CD4-positive, alpha-beta T cell treated with Interleukin-10 for 1 hour (primary cell): ENCODE measurements around the gene ETV4.
"Not testable (repeated sequence)": the region's sequence is repeated elsewhere in the genome, so short reads cannot be mapped to it uniquely, and the experiment has no call there.

Experiments used
- DNase-seq: peaks from one replicate; pipeline ENCODE4 v3.0.0-alpha.2; 2020

The ETV4 gene

DNA sequence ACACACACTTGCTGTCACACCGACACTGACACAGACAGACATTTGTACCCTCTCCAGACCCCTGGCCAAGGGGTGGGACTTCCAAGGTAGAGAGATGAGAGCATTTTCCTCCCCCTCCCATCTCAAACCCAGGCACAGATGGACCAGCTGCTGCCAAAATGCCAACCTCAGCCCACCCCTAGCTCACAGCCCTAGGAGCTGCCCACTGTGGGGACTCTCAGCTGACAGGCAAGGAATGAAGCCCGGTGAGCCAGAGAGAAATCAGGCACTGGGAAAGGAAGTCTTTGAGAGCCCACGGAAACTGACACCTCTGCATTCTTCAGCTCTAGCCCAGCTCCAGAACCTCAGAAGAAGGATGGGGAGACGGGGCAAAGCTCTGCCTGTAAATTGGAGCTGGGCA, 2.8 kb downstream of the ETV4 start:
- DNase-seq = no peak

DNA sequence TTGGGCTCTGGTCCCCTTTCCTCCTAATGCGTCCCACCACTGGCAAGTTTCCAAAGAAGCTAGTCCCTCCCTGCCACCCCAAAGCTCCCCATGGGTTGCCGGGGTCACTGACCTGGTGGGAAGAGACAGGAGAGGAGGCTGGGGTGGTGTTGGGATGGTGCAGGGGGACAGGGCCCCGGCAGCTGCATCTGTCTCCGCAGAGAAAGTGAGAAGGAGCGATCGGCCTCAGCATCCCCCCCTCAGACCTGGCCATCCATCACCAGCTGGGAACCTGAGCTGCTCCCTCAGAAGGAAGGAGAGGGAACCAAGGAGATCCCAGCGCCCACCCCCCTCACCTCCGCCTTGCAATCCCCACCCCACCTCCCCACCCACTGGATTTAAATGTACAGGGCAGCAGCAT, 3.3 kb downstream of the ETV4 start:
- DNase-seq = no peak

DNA sequence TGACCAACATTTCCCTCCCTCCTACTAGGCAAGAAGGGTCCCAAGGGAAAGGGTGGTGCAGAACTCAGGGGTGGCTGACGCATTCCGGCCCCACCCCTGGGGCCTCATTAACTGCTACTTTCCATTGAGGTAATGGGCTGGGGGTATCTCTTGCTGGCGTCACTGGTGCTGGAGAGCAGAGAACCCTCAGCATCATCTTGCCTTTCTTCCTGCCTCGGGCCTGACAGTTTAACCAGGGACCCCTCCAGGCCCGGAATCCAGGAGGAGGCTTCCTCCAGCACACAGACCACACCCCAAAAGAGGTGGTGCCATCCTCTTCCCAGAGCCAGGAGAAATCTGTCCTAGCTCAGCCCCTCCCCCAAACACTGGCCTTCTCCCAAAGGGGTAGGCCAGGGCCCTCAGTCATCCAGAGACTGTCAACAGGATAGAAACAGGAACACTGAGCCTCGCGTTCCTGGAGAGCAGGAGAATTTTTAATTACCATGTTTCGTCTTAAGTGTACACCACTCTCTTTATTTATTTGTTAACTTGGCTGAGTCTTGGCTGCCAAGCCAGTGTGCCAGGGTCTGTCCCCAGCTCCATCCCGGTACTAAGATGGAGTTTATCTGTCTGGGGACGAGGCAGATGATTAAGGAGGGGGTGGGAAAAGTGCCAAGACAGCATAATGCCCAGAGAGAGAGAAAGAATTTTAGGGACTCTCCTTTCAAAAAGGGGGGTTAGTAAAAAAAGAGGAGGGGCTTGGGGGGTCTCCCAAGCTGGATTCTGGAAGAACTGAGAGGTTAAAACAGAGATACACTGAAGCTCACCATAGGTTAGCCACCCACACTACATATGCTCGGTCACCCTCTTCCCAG, 5.1 kb downstream of the ETV4 start:
- DNase-seq = no peak

DNA sequence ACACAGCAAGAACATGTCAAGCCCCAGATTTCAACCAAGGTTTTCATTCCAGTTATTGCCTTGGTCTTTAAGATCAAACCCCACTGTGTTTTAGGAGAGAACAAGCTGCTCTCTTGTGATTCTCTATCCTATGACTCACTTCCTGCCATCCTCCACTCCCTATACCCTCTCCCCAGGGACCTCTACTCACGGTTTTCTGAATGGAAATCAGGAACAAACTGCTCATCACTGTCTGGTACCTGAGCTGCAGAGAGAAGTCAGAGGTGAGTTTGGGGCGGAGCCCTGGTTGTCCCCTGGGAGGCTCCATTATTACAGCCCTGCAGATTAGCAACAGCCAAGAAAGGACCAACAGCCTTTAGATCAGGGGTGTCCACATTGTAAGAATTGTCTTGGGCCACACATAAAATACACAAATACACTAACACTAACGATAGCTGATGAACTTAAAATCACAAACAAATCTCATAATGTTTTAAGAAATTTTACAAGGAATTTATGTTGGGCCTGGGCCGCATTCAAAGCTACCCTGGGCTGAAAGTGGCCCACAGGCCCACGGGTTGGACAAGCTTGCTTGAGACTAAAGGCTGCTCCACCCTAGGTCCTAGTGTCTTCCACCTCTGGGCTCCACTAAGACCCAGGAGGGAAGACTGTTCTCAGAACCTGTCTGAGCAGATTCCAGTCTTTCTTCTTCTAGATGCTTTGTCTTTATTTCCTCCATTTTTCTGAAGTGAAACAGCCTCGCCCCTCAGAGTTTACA, 9.7 kb downstream of the ETV4 start:
- DNase-seq = no peak

DNA sequence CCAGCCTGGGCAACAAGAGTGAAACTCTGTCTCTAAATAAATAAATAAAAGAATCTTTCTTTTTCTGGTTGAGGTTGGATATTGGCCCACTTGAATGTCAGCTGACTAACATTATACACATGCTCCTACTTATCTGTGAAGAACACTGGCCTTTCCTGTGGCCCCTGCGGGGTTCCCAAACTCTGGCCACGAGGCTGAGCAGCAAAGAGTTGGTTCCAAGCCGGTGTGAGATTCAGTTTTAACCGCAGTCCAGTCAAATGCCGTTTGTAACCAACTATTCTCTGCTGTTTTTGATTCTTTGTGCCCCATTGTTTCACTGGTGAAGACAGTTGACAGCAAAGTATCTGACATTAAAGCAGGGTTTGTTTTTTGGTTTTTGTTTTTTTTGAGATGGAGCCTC, 11.2 kb downstream of the ETV4 start:
- DNase-seq = no peak

DNA sequence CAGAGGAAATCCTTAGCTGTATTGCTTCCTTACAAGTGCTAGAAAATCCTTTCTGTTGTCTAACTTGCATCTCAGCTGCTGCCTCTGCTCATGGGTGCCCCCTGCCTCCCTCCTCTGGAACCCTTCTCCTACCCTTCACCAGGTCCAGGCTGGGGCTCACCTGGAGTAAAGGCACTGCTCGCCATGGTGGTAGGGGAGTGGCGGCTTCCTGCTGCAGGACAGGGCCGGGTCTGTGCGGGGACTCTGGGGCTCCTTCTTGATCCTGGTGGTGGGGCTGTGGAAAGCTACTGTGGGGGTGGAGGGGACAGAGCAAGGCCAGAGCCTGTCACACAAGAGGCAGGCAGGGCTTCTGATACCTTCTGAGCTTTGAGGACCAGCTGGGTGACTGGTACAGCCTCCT, 12.4 kb downstream of the ETV4 start:
- no peak for DNase-seq

DNA sequence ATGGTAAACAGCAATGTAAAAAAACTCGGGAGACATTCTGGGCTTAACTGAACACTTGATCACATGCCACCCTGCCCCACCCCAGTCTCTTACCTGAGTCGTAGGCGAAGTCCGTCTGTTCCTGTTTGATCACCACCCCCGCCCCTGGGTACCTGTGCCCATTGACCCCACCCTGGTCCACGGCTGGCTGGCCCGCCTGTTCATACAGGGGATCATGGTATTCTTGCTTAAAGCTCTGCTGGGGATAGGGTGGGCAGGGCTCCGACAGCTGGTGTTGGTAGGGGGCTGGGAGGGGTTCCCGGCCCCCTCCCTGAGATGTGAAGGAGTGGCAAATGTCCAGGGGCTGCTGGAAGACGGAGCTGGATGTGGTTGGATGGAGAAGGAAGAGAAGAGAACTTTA, 13.6 kb downstream of the ETV4 start:
- DNase-seq = no peak

DNA sequence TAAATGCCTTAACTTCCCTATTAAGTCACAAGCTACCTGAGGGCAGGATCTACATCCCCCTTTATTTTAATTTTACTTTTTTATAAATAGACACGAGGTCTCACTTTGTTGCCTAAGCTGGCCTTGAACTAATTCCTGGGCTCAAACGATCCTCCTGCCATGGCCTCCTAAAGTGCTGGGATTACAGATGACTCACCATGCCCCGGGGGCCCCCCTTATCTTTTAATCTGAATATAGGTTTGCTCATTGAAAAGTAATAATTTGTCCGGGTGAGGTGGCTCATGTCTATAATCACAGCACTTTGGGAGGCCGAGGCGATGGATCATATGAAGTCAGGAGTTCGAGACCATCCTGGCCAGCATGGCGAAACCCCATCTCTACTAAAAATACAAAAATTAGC, 14.2 kb downstream of the ETV4 start:
- no peak for DNase-seq

DNA sequence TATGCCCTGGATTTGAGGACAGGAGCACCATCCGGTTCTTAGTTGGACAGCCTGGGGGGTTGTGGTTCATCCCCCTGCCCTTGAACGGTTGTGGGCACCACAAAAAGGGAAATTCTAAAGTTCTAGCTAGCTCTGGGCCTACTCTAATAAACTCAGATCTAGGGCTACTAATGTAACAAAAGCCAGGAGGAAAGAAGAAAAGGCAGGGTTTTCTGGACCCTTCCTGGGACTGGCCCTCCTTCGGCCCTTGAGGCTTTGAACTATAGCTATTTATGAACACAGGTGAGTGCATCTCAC, 15.1 kb downstream of the ETV4 start:
- DNase-seq = no peak

DNA sequence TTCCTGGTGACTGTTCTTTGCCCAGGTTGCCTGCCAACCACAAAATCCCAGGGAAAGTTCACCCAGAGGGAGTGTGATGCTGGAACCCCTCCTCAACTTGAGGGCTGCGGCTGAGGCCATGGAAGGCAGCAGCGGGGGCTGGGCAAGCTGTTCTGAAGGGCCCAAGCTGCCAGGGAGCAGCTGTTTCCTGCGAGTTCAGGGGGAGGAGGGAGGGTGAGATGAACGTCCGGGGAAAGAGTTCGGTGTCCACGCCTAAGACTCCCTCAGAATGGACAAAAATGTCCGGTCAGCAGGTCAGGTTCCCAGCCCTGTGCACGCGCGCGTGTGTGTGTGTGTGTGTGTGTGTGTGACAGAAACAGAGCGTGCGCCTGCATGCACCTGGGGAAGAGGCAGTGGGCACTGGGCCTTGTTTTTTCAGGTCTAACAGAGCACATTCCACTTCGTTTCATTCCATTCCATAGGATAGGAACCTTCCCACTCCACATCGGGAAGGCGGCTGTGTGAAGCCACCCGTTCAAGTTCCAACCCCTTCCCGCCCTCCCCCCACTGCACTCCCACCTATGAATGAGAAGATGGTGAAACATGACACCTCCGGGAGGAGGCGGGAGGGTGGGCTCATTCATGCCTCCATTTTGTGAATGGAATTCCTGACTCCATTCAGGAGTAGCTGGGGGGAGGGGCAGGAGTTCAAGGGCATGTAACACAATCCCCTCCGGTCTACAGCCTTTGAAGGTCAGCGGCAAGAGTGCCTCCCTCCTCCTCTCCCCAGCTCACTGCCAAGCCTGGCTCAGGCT, 15.7 kb downstream of the ETV4 start:
- DNase-seq = no peak

DNA sequence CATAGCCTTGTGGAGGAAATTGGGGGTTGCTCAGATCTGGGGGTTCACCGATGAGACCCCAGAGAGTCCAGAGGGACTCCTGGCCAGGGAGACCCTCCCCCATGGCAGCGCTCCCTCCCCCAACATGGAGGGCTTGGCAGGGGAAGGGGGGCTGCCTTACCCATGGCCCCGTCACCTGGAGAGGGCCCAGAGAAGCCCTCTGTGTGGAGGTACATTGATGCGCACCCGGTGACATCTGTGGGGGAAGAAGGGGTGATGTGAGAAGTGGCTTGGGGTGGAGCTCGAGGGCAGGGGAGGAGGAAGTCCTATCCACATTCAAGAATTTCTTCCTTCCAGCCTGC, 16.2 kb downstream of the ETV4 start:
- DNase-seq = no peak

DNA sequence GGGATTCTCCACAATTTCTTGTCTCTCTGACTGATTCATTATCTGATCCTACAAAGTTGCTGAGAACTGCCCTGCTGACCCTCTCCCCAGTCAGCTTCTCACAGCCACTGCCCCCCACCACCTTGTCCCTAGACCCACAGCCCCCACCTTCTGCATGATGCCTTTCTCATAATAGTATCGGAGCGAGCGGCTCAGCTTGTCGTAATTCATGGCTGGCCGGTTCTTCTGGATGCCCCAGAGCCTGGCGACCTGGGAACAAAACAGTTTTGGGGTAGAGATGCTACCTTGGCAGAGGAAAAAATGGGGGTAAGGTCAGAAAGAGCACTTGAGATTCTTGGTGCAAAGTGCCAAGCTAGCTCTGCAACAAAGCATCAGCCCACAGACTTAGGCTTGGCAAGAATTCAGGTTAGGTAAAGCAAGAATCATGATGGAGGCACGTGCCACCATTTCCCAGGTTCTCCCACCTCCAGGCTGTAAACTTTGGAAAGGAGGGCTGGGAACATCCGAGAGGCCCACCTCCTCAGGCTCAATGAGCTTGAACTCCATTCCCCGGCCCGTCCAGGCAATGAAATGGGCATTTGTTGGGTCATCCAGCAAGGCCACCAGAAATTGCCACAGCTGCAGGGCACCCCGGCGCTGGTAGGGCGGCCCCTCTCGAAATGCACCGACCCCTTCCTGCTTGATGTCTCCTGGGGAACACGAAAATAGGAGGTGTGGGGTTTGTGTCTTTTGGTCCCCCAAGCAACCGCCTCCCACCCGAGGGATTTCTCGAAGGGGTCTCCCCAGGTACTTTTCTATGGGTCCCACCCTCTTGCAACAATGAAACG, 16.9 kb downstream of the ETV4 start:
- no peak for DNase-seq

DNA sequence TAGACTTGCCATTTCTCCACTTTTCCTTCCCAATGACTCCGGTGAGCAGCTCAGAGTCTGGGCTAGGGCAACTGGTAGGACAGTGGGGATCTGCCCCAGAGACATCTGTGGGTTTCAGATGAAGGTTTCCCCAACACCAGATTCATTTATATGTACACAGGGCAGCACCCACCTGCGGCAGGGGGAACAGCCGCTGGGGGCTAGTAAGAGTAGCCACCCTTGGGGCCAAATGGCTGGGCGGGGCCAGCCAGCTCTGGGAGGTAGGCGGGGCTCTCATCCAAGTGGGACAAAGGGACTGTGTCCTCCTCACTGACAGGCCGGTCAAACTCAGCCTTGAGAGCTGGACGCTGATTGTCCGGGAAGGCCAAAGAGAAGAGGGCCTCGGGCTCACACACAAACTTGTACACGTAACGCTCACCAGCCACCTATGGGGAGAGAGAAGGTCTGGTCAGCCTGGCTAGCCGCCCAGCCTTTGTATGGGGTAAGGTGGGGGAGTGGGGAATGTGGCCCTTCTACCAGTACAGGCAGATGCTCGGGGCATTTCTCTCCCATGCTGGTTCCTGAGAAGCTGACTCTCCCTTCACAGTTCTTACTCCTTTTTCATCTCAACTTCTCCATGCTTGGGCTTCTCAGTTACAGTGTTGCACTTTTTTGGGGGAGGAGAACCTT, 17.7 kb downstream of the ETV4 start:
- no peak for DNase-seq

DNA sequence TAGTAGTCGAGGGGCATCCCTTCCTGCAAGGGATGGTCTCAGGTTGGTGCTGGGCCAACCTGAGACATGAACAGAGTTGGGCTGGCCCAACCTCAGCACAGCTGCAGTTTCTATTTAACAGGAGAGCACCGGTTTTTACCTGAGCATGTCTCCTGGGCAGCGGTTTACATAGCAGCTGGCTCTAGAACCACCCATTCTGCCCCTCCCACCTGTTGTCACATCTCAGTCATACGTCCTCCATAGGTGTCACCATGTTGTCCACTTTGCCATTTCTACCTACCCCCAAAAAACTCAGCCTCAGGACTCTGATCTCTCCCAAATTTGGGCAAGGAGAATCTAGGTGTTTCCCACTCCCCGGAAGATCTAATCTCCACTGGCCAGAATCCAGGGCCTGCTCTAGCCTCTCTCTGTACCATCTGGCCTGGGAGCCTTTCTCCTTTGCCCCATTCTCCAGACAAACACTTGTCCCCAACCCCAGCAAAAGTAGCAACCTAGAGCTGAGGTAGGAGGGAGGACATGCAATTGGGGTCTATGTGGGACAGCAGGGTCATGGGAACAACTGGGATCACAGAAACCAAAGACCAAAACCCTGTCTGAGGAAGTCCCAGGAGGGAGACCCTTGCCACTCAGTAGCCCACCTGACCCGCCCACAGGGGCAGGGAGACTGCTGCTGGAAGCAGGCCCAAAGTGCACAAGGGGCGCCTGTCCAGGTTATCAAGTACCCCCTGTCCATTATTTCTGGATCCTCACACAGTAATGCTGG, 19.1 kb downstream of the ETV4 start:
- DNase-seq = no peak

DNA sequence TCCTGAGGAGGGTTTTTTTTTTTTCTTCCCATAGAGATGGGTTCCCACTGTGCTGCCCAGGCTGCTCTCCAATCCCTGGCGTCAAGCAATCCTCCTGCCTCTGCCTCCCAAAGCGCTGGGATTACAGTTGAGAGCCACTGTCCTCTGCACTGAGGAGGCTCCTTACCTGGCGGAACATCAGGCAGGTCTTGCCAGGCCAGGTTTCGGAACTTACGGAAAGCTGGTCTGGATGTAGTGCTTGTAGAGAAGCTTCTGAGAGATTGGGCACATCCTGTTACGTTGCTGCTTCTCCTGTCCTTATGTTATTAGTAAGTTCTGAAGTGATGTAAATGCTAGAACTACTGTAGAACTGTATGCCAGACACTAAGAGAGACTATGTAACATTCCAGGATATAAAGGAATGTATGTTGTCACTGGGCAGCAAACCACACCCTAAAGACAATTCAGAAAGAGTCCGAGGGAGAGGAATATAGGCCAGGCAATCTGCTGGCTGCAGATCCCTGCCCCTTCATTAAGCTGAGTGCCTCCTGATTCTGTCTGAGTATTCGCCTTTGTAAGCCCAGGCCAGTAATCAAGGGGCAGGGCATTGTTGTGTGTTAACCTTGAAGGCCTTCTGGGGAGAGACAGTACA, 21.1 kb downstream of the ETV4 start:
- no peak for DNase-seq

DNA sequence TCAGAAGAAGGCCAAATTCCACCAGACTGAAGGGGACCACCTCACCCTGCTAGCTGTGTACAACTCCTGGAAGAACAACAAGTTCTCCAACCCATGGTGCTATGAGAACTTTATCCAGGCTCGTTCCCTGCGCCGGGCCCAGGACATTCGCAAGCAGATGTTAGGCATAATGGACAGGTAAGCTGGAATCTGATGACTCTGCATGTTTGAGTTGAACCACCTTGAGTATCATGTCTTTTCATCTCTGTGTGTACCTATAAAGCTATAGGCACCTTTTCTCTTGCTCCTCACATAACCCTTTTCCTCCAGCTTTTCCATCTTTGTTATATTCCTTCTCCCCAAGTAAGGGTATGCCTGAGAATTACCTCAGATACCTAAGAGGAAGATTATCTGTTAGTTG, 24.8 kb downstream of the ETV4 start:
- DNase-seq = no peak

DNA sequence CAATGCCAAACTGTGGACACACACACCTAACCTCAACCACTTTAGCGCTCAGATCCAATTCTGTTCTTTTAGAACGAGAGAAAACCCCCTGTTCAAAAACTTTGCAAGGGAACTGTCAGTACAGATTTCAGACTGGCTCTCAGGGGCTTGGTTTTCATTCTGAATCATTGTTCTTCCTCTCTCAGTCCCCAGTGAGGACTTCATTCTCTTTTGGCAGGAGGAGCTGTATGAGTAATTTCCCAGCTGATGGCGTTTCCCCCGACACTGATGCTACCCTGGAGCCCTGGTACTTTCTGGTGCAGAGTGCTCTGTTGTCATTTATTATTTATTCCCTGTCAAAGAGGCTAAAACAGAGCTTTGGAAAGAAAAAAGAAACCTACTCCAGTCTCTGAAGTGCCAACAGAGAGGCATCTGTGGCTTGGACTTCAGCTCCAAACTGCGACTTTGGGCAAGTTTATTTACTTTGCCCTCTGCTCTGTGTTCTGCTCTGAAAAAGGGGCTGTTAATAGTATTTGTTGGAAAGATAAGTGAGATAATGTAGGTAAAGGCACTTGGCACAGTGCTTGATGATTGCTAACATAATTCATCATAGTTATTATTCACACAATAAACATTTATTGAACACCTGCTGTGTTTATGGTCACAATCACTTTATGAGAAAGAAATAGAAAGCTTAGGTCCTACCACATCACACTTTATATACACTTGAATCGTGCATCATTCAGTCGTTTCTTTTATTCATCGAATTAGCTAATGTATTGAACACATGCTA, 28.3 kb downstream of the ETV4 start:
- no peak for DNase-seq

DNA sequence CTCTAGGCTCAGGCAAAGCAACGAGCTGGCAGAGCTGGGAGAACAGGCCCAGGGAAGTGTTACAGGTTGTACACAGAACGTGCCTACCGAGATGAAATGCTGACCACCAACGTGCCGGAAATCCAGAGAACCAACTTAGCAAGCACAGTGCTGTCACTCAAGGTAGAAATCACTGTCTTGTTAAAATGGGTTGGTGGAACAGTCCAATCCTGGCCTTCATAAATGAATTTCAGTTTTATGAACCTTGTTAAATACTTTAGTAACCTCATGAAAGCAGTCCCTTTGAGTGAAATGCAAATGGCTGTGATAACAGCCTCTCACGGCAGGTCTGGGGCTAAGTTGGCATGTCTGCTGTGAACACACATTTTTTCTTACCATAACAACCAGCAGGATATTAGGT, 29.0 kb downstream of the ETV4 start:
- DNase-seq = no peak

DNA sequence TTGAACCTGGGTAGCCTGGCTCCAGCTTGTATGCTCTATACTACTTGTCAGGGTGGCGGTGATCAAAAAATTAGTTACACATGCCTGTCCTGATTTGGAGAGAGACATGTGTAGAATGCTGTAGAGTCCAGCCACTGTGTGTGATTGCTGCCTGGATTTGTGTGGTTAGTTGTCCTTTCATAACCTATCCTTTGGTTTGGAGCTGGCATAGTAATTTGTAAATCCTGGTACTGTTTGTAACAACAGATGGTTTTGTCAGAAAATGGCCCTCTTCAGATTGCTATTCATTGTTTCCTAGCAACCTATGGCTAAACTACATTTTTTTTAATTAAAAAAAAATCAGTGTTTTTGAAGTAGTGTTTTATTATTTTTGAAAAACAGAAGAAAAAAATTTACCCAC, 30.5 kb downstream of the ETV4 start:
- DNase-seq = no peak

DNA sequence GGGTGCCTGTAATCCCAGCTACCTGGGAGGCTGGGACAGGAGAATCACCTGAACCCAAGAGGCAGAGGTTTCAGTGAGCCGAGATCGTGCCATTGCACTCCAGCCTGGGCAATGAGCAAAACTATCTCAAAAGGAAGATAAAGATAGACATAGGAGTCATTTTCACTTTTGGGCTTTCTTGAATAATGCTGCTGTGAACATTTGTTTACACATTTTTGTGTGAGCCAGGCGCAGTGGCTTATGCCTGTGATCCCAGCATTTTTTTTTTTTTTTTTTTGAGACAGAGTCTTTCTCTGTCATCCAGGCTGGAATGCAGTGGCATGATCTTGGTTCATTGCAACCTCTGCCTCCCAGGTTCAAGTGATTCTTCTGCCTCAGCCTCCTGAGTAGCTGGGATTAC, 34.9 kb downstream of the ETV4 start:
- not testable (repeated sequence) for DNase-seq
